DMS 273 (cell line): ENCODE measurements around the gene KIF5B.
"Not testable (repeated sequence)": the region's sequence is repeated elsewhere in the genome, so short reads cannot be mapped to it uniquely, and the experiment has no call there.

Source experiments
- DNase-seq: peaks from one replicate; lab custom pipeline; 2025; ENCODE audit not compliant: unreplicated experiment; lab: John Stamatoyannopoulos, UW

Gene KIF5B

DNA sequence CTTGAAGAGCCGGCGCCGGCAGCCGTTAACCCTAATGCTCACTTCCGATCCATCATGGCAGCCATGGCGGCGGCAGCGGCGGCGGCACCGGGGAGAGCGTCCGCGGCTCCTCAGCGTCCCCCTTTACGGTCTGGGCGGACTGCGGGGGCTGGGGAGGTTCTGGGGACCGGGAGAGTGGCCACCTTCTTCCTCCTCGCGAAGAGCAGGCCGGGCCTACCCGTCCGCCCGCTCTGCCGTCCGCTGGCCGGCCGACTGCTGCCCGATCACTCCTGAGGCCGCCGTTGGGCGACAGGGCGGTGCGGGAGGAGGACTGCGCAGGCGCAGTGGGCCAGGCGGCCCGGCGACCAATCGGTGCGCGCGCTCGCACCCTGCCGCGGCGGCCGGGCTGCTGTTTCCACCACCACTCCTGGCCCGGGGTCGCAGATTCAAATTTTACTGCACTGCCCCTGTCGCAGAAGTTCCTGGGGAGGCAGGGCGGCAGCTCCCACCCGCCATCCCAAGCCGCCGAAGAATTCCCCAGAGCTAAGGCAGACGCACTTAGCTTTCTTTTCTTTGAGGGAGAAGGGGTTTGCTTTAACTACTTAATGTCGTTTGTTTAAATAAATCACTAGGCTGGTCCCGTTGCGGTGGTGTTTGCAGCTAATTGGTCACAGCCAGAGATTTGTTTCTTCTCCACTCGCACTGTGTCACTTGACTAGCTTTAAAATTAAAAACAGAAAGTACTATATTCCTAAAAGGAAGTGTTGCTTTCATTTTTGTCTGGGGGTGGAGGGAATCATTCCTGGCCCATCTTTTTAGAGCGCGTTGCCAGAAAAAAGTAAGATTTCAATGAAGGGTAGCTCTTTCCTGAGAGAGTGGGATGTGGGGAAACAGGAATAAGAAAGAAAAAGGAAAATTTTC, at the start of gene KIF5B:
Gene KIF5B (minus strand): TSS at position 290 of the 900 bp plus-strand sequence. CDS start 452 bp downstream, outside the sequence.
- peak; percentile 90 for DNase-seq

- DNase-seq = no peak
Measured at GRCh38 chr10:32105782-32106382, 49.7 kb upstream of the KIF5B start.

DNA sequence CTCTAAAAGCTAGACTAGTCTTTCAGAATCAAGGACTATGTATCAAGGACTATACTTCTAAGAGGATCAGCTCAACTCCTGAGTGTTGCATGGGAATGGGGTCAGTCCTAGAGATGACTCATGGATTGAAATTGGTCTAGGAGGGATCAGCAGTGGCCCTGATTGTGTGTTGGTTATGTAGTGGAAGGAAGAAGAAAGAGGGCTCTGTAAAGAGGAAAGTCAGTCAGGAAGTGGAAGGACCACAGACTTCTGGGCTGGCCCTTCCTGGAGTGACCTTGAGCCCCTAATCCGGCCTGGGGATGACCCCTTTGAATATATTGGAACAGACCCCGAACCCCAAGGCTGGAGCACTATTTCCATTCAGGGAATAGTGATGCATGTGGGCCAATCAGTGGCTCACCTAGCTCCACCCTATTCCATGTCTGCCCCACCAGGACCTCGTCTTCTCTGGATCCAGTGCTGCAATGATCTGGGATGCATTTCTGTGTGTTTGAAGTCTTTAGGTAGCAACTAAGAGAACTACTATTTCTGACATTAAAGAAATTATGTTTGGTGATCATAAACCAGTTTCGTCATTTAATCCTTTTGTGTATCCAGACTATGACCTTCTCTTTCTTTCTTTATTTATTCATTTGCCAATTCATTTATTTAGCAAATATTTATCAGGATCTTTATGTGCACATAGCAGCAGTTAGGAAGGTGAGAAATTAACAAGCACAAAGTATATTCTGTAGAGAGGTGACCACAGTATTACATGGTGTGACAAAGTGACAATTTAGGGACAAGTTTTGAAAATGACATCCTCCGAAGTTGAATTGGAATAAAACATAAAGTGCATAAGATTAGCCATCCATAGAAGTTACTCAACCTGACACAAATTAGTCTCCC, 48.6 kb upstream of the KIF5B start:
- DNase-seq = no peak

DNA sequence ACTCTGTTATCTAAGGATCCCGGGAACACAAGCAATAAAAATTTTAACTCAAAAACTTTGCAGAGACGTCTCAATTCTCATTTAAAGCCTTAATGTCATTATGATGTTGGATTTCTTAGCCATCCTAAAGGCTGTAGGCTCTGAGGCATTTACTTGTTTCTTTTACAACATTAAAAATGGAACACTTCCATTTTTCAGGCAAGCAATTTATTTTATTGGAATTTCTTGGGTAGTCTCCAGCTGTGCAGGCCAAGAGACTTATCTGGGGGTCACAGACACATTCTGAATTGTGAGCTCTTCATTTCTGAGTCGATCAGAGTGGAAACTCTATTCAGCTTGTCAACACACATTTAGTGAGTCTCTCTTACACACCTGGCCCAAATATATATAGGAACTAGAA, 48.0 kb upstream of the KIF5B start:
- no peak for DNase-seq

- no peak for DNase-seq
Measured at GRCh38 chr10:32103721-32104120, 47.5 kb upstream of the KIF5B start.

- DNase-seq = not testable (repeated sequence)
Measured at GRCh38 chr10:32098566-32099259, 42.5 kb upstream of the KIF5B start.

GRCh38 chr10:32095116-32095733, 39.0 kb upstream of the KIF5B start:
- DNase-seq = no peak

DNA sequence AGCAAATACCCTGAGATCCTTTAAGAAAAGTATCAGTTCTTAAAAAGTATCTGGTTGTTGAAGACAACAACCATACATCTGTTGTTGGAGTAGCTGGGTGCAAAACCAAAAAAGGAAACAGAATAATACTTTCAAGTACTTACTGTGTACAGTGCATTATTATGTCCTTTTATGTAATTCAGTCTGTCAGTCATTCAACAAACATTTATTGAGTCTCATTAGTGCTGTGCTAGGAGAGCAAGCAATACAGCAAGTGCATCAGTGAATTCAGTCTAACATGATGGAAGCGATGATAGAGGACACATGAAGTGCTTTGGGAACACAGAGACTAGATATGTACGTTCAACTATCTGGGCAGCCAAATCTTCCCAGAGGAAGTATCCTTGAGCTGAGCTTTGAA, 37.4 kb upstream of the KIF5B start:
- DNase-seq = no peak

GRCh38 chr10:32091046-32091445, 34.8 kb upstream of the KIF5B start:
- no peak for DNase-seq

DNA sequence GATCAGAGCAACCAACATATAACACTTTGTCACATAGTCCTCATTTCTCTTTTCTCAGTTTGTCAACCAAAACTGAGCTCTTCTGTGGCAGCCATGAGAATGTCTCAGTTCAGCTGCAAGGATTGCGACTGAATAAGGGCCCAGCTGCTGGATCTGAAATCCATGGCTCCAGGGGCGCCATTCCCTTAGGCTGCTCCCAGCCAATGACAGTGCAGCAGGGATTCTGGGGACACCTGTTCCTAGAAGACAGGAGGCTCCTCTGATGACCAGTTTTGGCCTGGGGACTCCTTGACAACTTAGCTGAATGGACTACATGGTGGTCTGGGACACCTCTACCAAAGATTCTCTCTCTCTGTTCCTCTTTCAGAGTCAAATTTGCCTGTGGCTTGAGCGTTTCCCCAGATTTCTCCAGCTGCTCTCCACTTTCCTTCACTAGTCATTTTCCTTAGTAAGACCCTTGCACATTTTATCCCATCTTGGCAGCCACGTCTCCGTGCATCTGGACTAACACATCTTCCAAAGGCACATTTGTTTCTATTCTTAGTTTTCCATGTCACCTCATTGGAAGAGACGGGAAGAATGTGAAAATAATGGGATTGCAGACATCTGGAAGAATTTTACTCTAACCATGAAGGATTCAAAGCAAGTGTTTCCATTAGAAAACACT, 28.1 kb upstream of the KIF5B start:
- DNase-seq = no peak

GRCh38 chr10:32077896-32078485, 21.8 kb upstream of the KIF5B start:
- DNase-seq = no peak

DNA sequence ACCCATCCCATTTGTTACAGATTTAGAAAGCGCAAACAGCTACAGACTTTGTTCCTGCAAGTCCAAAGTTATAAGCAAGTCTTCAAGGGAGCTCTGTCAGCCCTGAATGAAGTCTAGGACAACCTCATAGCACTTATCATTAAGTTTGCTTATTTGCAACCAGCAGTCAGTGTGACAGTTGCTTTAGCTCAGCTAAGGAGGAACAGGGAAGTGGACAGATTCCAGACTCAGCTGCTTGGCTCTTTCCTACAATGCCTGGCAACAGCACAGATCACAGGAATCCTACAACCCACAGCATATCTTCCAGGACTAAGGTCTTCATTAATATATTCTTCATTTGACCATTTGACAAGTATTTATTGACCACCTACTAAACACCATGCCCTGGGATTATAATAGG, 17.4 kb upstream of the KIF5B start:
- DNase-seq = no peak

DNA sequence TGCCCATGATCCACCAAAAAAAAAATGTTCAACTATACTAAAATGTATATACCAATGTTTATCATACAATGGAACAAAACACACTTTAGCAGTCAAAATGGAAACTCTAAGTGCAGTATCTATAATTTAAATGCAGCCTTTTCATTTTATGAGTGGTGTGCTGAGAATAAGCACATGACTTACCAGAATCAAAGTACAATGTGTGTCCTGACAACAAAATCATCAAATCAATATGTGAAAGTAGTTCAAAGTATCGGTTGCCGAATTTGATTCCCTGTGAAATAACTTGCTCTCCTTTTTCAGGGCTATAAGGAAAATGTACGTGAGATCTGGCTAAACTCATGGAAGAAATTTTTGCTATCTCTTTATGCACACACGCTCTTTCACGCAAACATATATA, 16.9 kb upstream of the KIF5B start:
- DNase-seq = no peak

DNA sequence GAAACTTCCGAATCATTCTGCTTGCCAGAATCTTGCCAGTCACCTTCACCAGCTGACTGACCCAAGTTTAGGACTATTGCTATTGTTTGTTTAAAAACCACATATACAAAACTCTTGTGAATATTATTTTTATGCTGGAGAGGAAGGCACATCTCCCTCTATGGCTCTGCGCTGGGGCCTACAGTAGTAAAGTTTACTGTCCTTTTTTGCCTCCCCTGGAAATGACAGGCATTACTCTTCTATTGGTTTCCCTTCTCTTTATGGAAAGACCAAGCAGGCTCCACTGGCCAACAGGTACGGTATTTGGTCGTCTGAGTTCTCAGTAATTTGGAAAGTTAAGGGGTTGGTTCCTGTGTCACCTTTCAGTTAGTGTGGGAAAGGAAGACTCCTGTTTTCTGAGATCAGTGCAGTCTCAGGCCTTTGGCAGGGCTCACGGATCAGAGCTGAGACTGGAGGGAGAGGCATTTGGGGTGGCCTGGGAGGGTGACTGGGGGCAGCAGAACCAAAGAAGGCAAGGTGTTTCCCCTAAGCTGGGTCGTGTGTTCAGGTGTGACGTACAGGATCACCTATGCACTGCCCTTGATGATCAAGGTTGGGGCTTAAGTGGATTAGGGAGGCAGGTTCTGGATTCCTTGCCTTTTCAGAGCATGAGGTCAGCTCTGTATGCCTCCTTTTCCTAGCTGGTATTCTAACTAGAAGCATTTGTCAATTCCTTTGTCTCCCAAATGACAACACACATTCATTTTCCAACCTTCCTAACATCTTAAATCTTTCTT, 16.0 kb upstream of the KIF5B start:
- no peak for DNase-seq

- DNase-seq = no peak
Measured at GRCh38 chr10:32070645-32071044, 14.4 kb upstream of the KIF5B start.

DNA sequence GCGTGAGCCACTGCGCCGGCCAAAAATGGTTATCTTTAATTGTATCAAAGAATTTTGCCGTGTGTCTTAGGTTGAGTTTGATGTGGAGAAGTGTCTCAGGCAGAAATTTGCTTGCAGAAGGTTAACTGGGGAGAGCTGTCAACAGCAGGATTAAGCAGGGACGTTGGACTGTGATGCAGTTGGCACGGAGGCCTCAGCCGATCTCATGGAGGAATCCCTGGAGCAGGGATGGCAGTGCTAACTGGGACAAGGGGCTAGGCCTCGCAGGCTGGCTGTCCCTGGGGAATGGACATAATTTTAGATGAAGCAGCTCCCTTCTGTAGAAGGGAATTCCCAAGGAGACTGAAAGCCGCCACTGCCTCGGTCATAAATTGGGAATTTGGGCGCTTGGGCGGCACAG, 12.3 kb upstream of the KIF5B start:
- DNase-seq = no peak

- not testable (repeated sequence) for DNase-seq
Measured at GRCh38 chr10:32067931-32068330, 11.7 kb upstream of the KIF5B start.

GRCh38 chr10:32065856-32066255, 9.6 kb upstream of the KIF5B start:
- no peak for DNase-seq

DNA sequence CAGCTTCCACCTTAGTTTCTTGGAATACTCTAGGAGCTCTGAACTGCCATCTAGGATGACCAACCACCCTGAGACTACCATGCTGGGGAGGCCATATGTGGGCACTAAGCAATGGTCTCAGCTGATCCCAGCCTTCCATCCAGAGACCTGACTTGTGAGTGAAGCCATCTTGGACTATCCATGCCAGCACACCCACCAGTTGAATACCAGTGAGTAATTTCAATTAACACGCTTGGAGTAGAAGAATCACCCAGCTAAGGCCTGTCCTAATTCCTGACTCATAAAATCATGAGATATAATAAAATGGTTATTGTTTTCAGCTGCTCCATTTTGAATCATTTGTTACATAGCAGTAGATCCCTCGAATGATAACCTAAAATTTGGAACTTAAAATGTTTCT, 5.2 kb upstream of the KIF5B start:
- DNase-seq = no peak
